HCEC 1CT (cell line): ENCODE measurements around the gene CDH4.

Experiments used
- DNase-seq: peaks from one replicate; pipeline ENCODE4 v3.0.0-alpha.2; 2017

The CDH4 gene

DNA sequence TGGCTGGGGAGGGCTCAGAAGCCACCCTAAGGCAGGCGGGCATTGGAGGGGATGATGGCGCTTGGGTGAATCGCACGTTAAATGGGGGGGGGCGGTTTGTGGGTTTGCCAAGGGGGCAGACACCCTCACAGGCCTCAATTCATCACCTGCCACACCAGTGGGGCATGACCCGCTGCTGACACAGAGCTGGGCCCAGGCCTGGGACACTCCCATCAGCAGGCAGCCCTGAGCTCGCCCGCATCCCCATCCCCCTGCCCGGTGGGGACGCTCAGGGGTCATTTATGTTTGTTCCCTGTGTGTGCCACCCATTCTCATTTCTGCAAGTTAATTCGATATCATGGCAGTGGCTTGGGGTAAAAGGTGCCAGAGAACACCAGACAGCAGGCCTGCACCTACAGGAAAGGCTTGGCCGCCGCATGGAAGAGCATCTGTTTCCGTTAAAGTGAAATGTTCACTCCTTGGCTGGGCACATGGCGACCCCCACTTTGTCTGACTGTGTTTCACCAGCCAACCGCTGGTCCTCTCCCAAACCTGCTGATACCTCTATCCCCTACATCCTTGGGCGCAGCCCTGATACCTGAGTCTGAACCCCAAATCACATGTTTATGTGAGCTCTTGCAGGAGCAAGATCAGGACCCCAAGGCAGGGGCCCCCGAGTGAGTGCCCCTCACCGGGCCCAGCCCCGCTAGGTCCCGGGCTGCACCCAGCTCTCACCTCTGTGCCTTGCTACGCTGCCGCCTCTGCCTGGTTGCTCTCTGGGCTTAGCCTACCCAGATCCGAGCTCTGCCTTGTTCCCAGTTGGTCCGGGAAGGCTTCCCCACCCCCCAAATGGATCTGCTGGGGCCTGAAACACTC is 564.8 kb downstream of the CDH4 start:
- no peak for DNase-seq

DNA sequence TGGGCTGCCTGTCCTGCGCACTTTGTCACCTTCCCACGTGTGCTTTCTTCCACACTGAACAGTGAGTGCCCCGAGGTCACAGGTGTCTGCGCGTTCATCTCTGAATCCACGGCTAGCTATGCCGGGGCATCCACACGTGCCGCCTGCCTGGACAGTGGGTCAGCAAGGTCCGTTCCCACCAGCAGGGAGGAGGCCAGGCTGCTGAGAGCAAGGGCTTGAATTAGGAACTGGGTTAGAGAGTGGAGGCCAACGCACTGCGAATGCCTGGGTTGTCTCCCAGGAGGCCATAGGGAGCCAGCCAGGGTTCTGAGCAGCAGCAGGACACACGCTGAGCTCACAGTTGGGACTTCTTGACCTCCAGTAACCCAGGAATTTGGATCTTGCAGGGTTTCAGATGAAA is 565.5 kb downstream of the CDH4 start:
- DNase-seq: no peak

DNA sequence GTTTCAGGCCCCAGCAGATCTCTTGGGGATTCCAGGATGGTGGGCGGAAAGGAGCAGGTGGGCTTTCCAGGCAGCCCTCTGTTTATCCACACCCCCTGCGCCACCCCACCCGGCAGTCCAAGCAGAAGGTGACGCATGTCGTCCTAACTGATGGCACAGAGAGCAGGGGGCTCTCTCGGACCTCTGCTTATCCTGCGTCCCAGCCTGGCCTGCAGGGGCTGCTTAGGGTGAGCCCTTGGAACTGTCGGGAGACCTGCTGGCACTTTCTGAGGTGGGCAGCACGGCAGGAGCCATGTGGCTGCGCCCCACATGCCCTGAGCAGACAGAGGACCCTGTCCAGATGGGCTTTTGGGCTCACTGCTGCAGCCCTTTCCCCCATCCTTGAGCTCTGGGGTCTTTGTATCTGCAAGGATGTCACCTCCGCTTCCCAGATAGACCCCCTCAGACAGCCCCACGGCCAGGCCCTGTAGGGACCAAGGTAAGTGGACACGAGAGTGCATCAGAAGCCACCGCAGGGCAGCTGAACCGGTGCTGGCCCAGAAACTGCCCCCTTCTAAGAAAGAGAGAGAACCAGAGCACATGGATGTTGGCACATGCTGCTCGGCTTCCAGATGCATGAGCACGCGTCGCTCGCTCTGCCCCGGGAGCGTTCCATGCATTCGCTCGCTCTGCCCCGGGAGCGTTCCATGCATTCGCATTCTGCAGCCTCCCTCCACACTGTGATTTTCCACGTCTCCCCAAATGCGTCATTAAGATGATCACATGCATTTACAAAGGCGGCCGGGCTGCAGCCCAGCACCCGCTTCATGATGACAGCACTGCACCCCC is 566.9 kb downstream of the CDH4 start:
- no peak for DNase-seq

DNA sequence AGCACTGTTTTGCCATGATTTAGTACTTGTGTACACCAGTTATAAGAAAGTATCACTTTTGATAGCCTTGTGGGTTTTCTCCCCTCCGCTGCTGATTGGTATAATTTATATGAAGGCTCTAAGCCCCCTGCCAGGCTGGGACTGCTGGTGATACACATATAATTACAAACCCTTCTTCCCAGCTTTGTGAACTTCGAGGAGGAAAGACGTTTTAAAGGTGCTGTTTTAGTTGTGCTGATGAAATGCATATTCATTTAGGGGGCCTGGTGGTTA is 567.4 kb downstream of the CDH4 start:
- DNase-seq: no peak

DNA sequence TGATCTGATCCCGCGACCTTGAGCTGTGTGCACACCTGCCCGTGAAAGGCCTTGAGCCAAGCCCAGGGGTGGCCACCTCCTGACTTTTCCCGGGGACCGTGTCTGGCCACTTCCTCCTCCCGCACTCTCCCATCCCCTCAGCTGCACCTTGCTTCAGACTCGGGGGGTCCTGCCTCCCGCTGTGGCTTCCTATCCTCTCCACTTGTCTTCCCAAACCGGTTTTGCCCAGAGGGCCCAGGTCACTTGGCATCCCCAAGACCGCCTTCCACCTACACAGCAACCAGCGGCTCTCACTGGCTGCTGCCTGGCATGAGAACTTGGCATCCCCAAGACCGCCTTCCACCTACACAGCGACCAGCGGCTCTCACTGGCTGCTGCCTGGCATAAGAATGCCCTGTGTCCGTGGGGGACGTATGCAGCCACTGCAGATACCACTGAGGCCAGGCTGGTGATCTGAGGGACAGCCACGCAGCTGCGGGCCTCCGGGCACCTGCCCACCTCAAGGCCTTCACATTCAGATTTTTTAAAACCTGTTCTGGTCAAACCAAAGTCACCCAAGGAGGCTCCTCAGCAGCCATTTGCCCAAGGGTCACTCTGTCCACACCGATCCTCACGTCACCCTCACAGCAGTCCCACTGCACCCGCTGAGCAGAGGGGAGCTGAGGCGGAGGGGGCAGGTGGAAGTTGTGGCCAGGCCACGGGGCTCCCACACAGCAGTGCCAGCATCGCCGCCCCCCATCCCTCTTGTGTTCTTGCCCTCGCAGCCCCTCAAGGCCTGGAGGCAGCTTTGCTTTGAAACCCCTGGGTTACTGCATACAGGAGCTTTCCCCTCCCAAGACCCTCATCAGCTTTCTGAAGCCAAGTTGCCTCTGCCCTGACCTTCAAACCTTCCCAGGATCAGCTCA is 568.1 kb downstream of the CDH4 start:
- DNase-seq: no peak

DNA sequence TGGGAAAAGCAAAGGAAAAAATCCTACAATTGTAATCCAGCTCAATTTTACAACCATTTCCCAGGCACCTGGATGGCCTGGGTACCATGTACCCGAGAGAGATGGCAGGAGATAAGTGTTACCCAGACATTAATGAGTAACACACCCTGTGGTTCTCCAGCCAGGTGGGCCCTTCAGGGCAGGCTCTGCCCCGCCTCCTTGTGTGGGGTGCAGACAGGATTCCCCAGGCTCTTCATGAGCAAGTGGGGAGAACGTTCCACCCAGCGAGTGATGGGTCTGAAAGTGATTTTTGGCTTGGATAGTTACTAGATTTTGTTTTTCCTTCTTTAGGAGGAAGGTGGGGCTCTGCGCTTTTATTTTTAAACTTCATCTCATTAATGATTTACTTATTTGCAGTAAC is 569.7 kb downstream of the CDH4 start:
- no peak for DNase-seq

DNA sequence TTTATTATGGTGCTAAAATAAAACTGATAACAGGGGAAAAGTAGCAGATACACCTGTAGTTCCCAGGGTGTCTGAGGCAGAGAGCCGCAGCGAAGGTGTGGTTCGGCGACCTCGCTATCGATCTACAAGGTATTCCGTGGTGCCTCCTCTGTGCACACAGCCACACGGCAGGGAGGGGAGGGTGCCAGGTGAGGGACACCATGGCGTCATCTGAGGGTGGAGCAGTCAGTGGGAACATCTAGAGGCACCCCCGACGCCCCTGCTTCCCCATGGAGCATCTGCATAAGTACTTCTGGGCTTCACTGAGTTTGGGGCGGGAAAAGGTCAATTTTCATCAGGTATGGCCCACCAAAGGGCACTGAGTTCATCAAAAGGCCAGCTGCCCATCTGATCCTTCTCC is 570.3 kb downstream of the CDH4 start:
- no peak for DNase-seq

DNA sequence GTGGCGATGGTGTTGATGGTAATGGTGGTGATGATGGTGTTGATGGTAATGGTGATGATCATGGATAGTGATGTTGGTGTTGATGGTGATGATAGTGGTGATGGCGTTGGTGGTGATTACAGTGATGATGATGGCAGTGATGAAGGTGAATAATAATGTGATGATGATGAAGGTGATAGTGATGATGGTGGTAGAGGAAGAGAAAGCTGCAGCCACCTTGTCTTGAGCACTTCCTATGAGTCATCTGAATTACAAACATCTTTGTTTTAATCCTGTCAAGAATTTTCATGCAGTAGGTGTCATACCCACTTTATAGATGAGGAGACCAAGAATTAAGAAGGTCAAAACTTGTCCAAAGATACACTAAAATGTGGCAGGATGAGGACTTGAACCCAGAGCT is 571.2 kb downstream of the CDH4 start:
- DNase-seq: no peak

DNA sequence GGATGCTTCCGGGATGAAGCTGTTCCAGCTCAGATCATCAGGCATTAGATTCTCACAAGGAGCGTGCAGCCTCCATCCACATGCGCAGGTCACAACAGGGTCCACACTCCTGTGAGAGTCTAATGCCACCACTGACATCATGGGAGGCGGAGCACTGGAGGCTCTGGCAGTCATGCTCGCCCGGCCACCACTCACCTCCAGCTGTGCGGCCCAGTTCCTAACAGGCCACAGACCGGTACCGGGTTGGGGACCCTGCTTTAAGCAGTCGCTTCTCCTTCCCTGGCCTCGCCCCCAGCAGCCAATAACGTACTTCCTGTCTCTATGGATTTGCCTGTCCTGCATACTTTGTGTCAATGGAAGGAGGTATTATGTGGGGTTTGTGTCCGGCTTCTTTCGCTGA is 576.8 kb downstream of the CDH4 start:
- no peak for DNase-seq

DNA sequence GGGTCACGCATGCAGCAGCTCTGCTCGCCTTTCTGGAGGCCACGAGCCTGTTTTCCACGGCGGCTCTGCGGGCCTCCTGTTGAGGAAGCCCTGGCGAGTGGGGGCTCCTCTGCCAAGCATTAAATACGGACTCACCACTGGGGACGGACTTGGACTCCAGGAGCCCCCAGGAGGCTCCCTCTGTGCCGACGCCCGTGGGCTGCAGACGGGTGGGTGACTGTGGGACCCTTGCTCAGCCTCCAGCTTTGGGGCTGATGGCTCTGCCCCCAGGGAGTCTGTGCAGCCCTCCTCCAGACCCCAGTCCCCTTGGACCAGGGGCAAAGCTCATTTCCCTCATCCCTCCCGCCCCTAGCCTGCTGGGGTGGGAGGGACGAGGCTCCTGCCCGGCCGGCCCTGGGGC is 577.5 kb downstream of the CDH4 start:
- no peak for DNase-seq

DNA sequence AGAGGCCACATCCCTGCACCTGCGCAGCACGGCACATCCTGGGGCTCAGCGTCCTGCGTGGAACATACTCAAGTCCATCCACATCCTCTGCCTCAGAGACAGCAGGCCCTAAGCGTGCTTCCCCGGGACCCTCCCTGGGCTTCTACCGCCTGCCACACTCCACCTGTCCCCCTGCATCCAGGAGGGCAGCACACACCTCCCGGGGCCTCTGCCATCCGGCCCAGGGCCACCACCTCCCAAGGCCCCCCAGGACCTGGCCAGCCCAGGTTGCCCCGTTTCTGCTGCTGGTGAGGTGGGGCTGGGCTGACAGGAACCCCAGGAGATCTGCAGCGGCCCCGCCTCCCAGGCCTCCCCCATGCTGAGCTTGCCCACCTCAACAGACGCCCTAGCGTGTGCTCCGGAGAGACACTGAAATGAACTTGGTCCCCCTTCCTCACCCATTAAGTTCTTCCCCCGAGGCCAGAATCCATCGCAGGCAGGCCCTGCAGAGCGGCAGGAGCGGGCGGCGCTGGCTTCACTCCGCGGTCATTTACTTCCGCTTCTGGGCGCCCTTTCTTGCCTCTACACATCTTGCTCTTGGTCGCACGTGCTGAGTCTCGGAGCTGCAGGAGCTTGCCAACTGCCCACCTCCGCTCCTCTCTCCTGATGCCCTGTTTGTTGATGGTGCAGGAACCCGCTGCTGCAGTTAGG is 578.3 kb downstream of the CDH4 start:
- DNase-seq: no peak

DNA sequence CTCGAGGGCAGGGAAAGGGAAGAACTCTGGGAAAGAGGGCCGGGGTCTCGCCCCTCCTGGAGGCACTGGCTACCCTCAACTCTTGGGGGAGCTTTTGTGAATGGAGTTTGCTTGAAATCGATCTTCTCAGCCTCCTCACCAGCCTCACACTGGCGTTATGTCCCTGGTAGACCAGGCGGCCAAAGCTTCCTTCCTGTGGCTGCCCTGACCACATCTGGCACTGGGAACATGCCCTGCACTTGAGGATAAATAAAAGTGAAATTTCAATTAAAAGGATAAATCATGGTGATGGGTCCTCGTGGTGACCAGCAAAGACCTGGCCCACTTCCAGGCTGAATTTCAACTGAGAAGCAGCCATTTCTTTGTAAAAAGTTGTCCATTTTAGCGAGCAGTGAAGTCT is 578.9 kb downstream of the CDH4 start:
- no peak for DNase-seq

DNA sequence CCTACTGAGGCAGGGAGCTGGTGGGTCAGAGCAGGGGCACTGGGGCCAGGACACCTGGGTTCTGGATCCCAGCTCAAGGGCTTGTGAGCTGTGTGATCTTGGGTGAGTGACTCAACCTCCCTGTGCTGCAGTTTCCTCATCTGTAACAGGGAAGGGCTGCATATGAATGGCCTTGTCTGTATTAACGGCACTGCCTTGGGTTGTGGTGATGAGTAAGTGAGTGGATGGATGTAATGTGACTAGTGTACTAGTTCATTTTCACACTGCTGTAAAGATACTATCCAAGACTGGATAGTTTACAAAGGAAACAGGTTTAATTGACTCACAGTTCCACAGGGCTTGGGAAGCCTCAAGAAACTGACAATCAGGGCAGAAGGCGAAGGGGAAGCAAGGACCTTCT is 580.1 kb downstream of the CDH4 start:
- no peak for DNase-seq

DNA sequence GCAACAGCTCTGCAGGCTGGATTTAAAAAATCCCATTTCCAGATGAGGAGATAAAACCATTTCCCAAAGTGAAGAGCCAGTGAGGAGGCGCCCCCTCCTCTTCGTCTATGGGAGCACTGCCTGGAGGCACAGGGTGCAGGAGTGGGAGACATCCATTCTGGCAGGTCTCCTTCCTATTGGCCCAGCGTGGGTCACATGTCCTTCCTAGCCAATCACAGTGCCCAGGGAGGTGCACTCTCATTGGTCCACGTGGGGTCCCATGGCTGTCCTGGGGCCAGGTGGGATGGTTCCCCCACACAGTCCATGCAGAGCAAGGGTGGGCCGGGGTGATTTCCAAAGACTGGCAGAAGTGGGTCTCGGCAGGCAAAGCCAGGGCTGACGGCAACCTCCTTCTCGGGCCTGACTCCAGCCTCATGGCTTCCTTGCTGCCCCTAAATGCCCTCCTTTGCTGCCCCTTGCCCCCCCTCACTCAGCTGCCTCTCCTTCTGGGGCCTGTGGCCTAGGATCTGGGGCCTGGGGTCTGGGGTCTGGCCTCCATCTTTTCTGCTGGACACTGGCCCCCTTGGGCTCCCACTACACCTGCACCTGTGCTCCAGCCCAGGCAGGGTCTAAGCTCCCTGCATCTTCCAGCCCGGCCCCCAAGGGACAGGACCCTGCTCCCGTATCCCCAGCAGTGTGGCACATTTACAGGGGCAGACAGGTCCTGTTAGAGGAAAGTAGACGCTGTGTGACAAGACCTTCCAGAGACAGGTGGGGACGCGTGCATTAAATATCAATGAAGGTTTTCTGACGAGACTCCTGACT is 581.9 kb downstream of the CDH4 start:
- no peak for DNase-seq

DNA sequence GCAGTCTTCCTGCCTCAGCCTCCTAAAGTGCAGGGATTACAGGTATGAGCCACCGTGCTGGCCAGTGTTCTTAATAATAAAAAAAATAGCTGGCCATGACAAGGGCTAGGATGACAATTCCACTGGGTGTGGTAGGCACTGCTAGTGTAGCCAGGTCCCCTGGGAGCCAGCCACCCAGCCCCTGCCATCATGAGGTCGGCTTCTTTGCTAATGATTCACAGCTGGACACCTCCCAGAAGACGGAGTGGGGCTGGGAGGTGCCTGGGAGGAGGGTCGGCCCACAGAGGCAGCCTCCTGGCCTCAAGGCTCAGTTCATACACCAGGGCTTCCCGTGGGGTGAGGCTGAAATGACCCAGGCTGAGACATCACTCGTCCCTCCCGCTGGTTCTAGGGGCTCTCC is 583.2 kb downstream of the CDH4 start:
- no peak for DNase-seq

DNA sequence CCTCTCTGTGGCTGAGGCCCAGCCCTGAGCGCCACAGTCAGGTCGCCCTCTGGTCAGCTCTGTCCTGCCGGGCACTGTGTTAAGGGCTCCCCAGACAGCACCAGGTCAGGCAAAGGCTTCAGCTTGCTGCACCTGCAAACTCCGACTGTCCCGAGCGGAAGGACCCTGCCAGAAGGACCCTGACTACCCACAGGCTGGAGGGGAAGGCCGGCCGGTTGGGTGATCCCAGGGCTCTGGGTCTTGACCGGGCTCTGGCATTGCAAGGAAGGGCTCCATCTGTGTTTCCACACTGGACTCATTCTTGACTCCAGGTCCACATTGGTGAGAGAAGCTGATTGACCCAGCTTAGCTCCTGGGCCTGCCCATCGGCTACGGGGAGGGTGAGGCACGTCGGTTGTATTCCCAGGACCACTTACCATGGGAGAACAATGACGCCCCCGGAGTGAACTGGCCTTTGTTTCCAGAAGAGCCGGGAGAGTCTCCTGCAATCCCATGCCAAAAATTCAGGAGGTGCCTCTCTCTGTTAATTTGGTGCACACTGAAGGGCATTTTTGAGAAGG is 583.8 kb downstream of the CDH4 start:
- DNase-seq: no peak

DNA sequence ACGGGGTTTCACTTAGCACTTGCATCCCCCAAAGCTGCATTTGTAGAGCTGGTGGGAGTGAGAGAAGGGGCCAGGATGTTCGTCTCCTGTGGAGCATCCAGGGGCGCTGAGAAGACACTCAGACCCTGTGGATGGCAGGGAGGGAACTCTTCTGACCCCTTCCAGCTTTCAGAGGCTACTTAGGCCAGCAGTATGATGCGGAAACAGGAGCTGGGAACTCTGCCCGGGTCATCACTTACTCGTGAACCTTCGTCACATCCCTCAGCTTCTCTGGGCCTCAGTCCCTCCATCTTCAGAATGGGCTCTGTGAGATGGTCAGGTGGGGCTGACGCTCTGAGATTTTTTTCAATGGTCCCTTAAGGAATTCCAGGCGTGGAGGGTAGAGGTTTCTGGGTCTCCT is 585.1 kb downstream of the CDH4 start:
- no peak for DNase-seq

DNA sequence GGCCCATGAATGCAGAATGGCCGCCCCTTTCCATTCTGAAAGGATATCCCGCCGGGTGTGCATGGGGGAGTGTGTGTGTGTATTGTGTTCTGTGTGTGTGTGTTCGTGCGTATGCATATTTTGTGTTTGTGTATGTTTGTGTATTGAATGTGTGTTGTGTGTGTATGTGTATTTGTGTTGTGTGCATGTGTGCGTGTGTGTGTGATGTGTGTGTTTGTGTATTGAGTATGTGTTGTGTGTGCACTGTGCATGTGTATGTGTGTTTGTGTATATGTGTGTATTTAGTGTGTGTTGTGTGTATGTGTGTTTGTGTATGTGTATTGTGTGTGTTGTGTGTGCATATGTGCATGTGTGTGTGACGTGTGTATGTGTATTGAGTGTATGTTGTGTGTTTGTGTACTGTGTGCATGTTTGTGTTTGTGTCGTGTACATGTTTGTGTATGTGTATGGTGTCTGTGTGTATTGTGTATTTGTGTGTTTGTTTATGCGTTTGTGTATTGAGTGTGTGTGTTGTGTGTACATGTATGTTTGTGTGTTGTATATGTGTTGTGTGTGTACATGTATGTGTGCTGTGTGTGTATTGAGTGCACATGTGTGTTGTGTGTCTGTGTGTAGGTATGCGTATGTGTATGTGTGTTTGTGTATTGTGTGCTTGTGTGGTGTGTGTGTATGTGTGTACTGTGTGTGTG is 587.3 kb downstream of the CDH4 start:
- no peak for DNase-seq

DNA sequence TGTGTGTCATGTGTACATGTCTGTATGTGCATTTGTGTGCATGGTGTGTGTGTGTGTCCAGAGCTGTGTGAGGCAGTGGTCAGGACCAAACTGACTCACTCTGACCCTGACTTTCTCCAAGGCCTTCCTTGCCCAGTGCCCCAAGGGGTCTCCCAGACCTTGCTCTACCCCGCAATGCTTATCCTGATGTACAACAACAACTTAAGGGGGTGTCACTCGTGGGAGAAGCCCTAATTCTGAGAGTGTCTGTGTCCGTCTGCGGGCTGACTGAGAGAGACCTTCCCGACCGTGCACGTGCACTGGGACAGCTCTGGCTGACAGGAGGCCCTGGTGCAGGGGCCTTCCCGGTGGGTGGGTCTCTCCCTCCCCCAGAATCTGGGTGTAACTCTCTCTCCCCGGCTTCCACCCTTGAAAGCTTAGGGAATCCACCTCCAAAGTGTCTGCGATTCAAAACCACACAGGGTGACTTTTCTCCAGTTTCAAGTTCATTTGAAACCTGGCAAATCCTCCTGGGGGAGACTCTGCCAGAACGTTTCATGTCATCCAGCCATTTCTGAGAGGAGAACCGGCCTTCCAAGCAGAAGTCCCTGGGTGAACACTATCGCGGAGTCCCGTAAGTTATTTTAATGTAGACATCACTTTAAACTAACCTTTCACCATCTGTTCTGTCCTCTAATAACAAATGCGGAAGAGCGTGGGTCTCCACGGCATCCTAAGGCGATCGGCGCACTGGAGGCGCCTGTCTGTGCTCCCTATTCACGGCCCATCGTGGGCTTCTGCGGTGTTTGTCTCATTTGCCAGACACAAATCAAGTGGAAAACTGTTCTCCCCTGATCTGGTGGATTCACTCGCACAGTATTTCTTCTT is 588.1 kb downstream of the CDH4 start:
- no peak for DNase-seq
